Ovary (tissue), 3 donors: ENCODE data around the gene BTK.

ENCODE experiments used
- CTCF ChIP-seq, 3 donors: fragments of 450-650 bp in 2 of 3; fragments of 200-600 bp in 1 of 3; IDR thresholded peaks; one replicate each; pipeline versions ENCODE4 v1.5.1 to v1.8.0; 2016 to 2022; ENCODE audit warnings: antibody characterized with exemption in 3 of 3, mild to moderate bottlenecking in 1 of 3
- EP300 ChIP-seq: sonication (generic); formaldehyde crosslinking; IDR thresholded peaks from one replicate; pipeline ENCODE4 v1.6.1; 2017; ENCODE audit warnings: antibody characterized with exemption
- POLR2A ChIP-seq: fragments of 450-650 bp; IDR thresholded peaks from one replicate; pipeline ENCODE4 v1.6.1; 2017; ENCODE audit warnings: antibody characterized with exemption, mild to moderate bottlenecking, moderate library complexity
- donor health status: DM: no; HTN: no; CAD: no.

- TF ChIP-seq CTCF (IDR thresholded peaks at IDR 0.05), result no peak
- no peak for TF ChIP-seq EP300
- no peak for TF ChIP-seq POLR2A
Measured at GRCh38 chrX:101377547-101377946, 8.4 kb downstream of the BTK start.
